ENCODE results near the gene CAPN1. TPM values are rescaled to one million over a fixed set of nuclear protein-coding genes. Genes with fewer than 3 reads are reported as not detected.

The CAPN1 gene
- total RNA-seq, 1 experiment from 2014 or later: 175 TPM

GRCh38 chr11:65170058-65170534 is 11.6 kb upstream of the CAPN1 start, which contains the start of gene SPDYC:
SPDYC (plus strand) TSS chr11:65170233; CDS start chr11:65171358, 1,125 bp downstream.
- H3K4me3 Mint-ChIP-seq: peak within 1 kb of the TSS in 1 of 2 experiments; percentile 35; a peak in 1 of 5 replicates
- Histone ChIP-seq H3K56ac (ENCODE audit: insufficient read length, low read depth, low read length) (no peak within 1 kb of the TSS), H3T11ph (ENCODE audit: low read length) (no peak within 1 kb of the TSS), H2AK5ac (ENCODE audit: insufficient read length, low read length) (no peak within 1 kb of the TSS), H2BK120ac (ENCODE audit: low read depth, low read length, poor library complexity, severe bottlenecking) (no peak within 1 kb of the TSS), H3K27ac (ENCODE audit: insufficient read length, low read depth, low read length) (no peak within 1 kb of the TSS), H3K4ac (ENCODE audit: low read depth, low read length) (no peak within 1 kb of the TSS), H2AFZ (ENCODE audit: low read length) (no peak within 1 kb of the TSS), H3K14ac (ENCODE audit: insufficient read depth, low read length) (no peak within 1 kb of the TSS), H3K23ac (ENCODE audit: insufficient read length, low read depth, low read length) (no peak within 1 kb of the TSS), H2BK15ac (ENCODE audit: low read depth, low read length) (peak within 1 kb of the TSS; percentile 86; the same call in 1 of the 2 replicates), H3K23me2 (ENCODE audit: insufficient read length, low read depth, low read length, poor library complexity, severe bottlenecking) (no peaks in the 10 kb centered on the region), H4K91ac (ENCODE audit: insufficient read length, low read depth, low read length) (no peak within 1 kb of the TSS), H3K18ac (ENCODE audit: insufficient read length, low read depth, low read length) (peak within 1 kb of the TSS; percentile 42), H2BK12ac (ENCODE audit: insufficient read length, low read depth, low read length) (no peak within 1 kb of the TSS), H3K4me2 (ENCODE audit: insufficient read depth, insufficient read length, low read length) (no peak within 1 kb of the TSS), H3K9ac (ENCODE audit: extremely low read depth, insufficient read length, low read length) (no peak within 1 kb of the TSS), H3K9me3 (ENCODE audit: control insufficient read depth, low read depth, low read length) (no peaks in the 10 kb centered on the region), H3K79me1 (ENCODE audit: insufficient read depth, low read depth, low read length, poor library complexity, severe bottlenecking) (no peaks in the 10 kb centered on the region), H4K20me1 (ENCODE audit: control insufficient read depth, insufficient read depth, insufficient read length) (no peaks in the 10 kb centered on the region), H2BK5ac (ENCODE audit: insufficient read length, low read length) (no peak within 1 kb of the TSS), H3K4me1 (ENCODE audit: insufficient read depth, low read length) (no peaks in the 10 kb centered on the region; the same call in 1 of the 2 replicates), H4K5ac (ENCODE audit: insufficient read length, low read depth, low read length) (no peak within 1 kb of the TSS), H3K27me3 (ENCODE audit: insufficient read depth, low read length) (no peaks in the 10 kb centered on the region), H4K8ac (replicated peaks; ENCODE audit: insufficient read length, low read depth, low read length) (peak within 1 kb of the TSS; percentile 71), H2BK20ac (ENCODE audit: low read depth, low read length, poor library complexity, severe bottlenecking) (no peak within 1 kb of the TSS), H3K79me2 (ENCODE audit: insufficient read depth, low read length) (no peaks in the 10 kb centered on the region)
- H3K4me1 Mint-ChIP-seq: peaks cover 11 to 19% of the 10 kb centered on the region in 2 experiments
- TF ChIP-seq, protein P1, sequence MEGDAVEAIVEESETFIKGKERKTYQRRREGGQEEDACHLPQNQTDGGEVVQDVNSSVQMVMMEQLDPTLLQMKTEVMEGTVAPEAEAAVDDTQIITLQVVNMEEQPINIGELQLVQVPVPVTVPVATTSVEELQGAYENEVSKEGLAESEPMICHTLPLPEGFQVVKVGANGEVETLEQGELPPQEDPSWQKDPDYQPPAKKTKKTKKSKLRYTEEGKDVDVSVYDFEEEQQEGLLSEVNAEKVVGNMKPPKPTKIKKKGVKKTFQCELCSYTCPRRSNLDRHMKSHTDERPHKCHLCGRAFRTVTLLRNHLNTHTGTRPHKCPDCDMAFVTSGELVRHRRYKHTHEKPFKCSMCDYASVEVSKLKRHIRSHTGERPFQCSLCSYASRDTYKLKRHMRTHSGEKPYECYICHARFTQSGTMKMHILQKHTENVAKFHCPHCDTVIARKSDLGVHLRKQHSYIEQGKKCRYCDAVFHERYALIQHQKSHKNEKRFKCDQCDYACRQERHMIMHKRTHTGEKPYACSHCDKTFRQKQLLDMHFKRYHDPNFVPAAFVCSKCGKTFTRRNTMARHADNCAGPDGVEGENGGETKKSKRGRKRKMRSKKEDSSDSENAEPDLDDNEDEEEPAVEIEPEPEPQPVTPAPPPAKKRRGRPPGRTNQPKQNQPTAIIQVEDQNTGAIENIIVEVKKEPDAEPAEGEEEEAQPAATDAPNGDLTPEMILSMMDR (conservative IDR thresholded peaks at IDR 0.05): no peak
- peak; percentile 87 for DNase-seq
- no peaks in the 10 kb centered on the region; the same call in 1 of the 2 replicates for H3K27me3 Mint-ChIP-seq (ENCODE audit: low read depth)
- H3K27ac Mint-ChIP-seq: peak within 1 kb of the TSS in 2 of 3 experiments; percentile 43 to 83; a peak in 4 of 7 replicates
- H3K36me3 Mint-ChIP-seq (ENCODE audit: insufficient read depth in 1 of 3, low read depth in 3 of 3): no peaks in the 10 kb centered on the region; a peak in 1 of 7 replicates
- no peaks in the 10 kb centered on the region for H3K9me3 Mint-ChIP-seq
- WGBS (ENCODE audit: extremely low coverage, insufficient read length, low lambda C conversion rate): no CpG with 5 or more reads among the region's 21 CpGs

Data from H9 (cell line).